Activated CD8-positive, alpha-beta T cell treated with anti-CD3 and anti-CD28 coated beads, Interleukin-2, amount 10 ng/mL, durations not matched to agents 7 days and 5 days (primary cell): ENCODE data around the gene AVPR2. TPM values are rescaled to one million over a fixed set of nuclear protein-coding genes. Genes with fewer than 3 reads are reported as not detected.

ENCODE experiments used
- ATAC-seq: fragments of 150-1000 bp; cut with Tn5 transposase; one replicate; pipeline ENCODE4 v1.10.0; 2021; ENCODE audit warnings: moderate library complexity
- CTCF ChIA-PET: fragments of 350-600 bp; sonication (Branson Sonifier 250); formaldehyde crosslinking; loops from one replicate; lab custom pipeline; 2021; ENCODE audit warnings: antibody characterized with exemption; lab: Charles Lee
- POLR2A ChIA-PET: fragments of 350-600 bp; sonication (Branson Sonifier 250); formaldehyde crosslinking; loops from one replicate; lab custom pipeline; 2021; ENCODE audit warnings: antibody characterized with exemption; lab: Charles Lee
- DNase-seq: peaks from one replicate; pipeline ENCODE4 v3.0.0-alpha.2; 2020
- H3K27ac Mint-ChIP-seq: one replicate; pipeline ENCODE4 v1.8.0; 2021; ENCODE audit warnings: mild to moderate bottlenecking, mixed read lengths
- H3K27me3 Mint-ChIP-seq: one replicate; pipeline ENCODE4 v1.8.0; 2021; ENCODE audit warnings: low read depth, mixed read lengths
- H3K36me3 Mint-ChIP-seq: one replicate; pipeline ENCODE4 v1.8.0; 2021; ENCODE audit warnings: low read depth, mixed read lengths
- H3K4me1 Mint-ChIP-seq: one replicate; pipeline ENCODE4 v1.8.0; 2021; ENCODE audit warnings: low read depth, mixed read lengths
- H3K4me3 Mint-ChIP-seq: one replicate; pipeline ENCODE4 v1.8.0; 2021; ENCODE audit warnings: mild to moderate bottlenecking, mixed read lengths
- H3K9me3 Mint-ChIP-seq: one replicate; pipeline ENCODE4 v1.8.0; 2022; ENCODE audit warnings: mixed read lengths; ENCODE audit not compliant: insufficient read depth
- total RNA-seq, 2 experiments: library from RNA; stranded (reverse); gene quantifications; one replicate each; pipeline ENCODE4 v1.2.3, GENCODE V29; 2021

The AVPR2 gene
- not detected for total RNA-seq

GRCh38 chrX:153903991-153904957 lies at the start of gene AVPR2:
AVPR2 (plus strand) TSS chrX:153904673; CDS start chrX:153905146, 473 bp downstream.
- CTCF ChIA-PET: no interaction called here

GRCh38 chrX:153854702-153855101 lies 49.8 kb upstream of the AVPR2 start:
- ATAC-seq (no peak), DNase-seq (no peak)
- no peaks in the 10 kb centered on the region for H3K9me3 Mint-ChIP-seq
- no peak overlapping the region for H3K4me3 Mint-ChIP-seq
- no peaks in the 10 kb centered on the region for H3K36me3 Mint-ChIP-seq
- H3K27ac Mint-ChIP-seq: no peak overlapping the region
- peaks cover 27% of the 10 kb centered on the region for H3K27me3 Mint-ChIP-seq
- POLR2A ChIA-PET: no interaction called here
- CTCF ChIA-PET: no interaction called here
- H3K4me1 Mint-ChIP-seq: peaks cover 15% of the 10 kb centered on the region

More at GRCh38 chrX:153903991-153904957, at the start of gene AVPR2:
- Mint-ChIP-seq H3K27ac (peak within 1 kb of the TSS; percentile 75), H3K36me3 (peaks cover 11% of the 10 kb centered on the region), H3K27me3 (no peaks in the 10 kb centered on the region), H3K9me3 (peaks cover 4% of the 10 kb centered on the region), H3K4me3 (no peak within 1 kb of the TSS), H3K4me1 (peaks cover 53% of the 10 kb centered on the region)
- ATAC-seq (no peak), DNase-seq (no peak)
- POLR2A ChIA-PET: no interaction called here

- CTCF ChIA-PET: no interaction called here
- no peak overlapping the region for H3K4me3 Mint-ChIP-seq
- H3K27ac Mint-ChIP-seq: no peak overlapping the region
- H3K4me1 Mint-ChIP-seq: peaks cover 15% of the 10 kb centered on the region
- peak; percentile 24 for DNase-seq
- peaks cover 17% of the 10 kb centered on the region for H3K27me3 Mint-ChIP-seq
- no peaks in the 10 kb centered on the region for H3K9me3 Mint-ChIP-seq
- POLR2A ChIA-PET: no interaction called here
- ATAC-seq: no peak
- no peaks in the 10 kb centered on the region for H3K36me3 Mint-ChIP-seq
These were observed 47.0 kb upstream of the AVPR2 start for GRCh38 chrX:153857348-153857903.

GRCh38 chrX:153861151-153861550 lies 43.3 kb upstream of the AVPR2 start:
- ChIA-PET POLR2A (no interaction called here), CTCF (no interaction called here)
- Mint-ChIP-seq H3K27me3 (peaks cover 8% of the 10 kb centered on the region), H3K9me3 (no peaks in the 10 kb centered on the region), H3K4me3 (no peak overlapping the region), H3K27ac (no peak overlapping the region), H3K36me3 (no peaks in the 10 kb centered on the region), H3K4me1 (peaks cover 15% of the 10 kb centered on the region)
- DNase-seq (no peak), ATAC-seq (no peak)

GRCh38 chrX:153861733-153862310 lies 42.7 kb upstream of the AVPR2 start:
- H3K4me1 Mint-ChIP-seq: peaks cover 11% of the 10 kb centered on the region
- H3K9me3 Mint-ChIP-seq: no peaks in the 10 kb centered on the region
- no peaks in the 10 kb centered on the region for H3K36me3 Mint-ChIP-seq
- ChIA-PET POLR2A (no interaction called here), CTCF (interaction anchor here (0.6 kb wide), 1 partner anchor 33 kb away, joined by 3 read pairs; no protein-coding TSS in a partner anchor)
- H3K27ac Mint-ChIP-seq: no peak overlapping the region
- H3K27me3 Mint-ChIP-seq: peaks cover 2% of the 10 kb centered on the region
- ATAC-seq: no peak
- DNase-seq: no peak
- H3K4me3 Mint-ChIP-seq: no peak overlapping the region

- Mint-ChIP-seq H3K27ac (no peak overlapping the region), H3K4me1 (peaks cover 4% of the 10 kb centered on the region), H3K4me3 (no peak overlapping the region), H3K36me3 (no peaks in the 10 kb centered on the region), H3K9me3 (no peaks in the 10 kb centered on the region), H3K27me3 (peaks cover 2% of the 10 kb centered on the region)
- ChIA-PET POLR2A (no interaction called here), CTCF (no interaction called here)
- ATAC-seq: no peak
- DNase-seq: no peak
These were observed 41.9 kb upstream of the AVPR2 start for GRCh38 chrX:153862369-153863250.

GRCh38 chrX:153863251-153863991 lies 41.1 kb upstream of the AVPR2 start:
- ATAC-seq (no peak), DNase-seq (no peak)
- H3K36me3 Mint-ChIP-seq: no peaks in the 10 kb centered on the region
- H3K27ac Mint-ChIP-seq: no peak overlapping the region
- H3K9me3 Mint-ChIP-seq: no peaks in the 10 kb centered on the region
- H3K27me3 Mint-ChIP-seq: peaks cover 2% of the 10 kb centered on the region
- no peaks in the 10 kb centered on the region for H3K4me1 Mint-ChIP-seq
- CTCF ChIA-PET: no interaction called here
- POLR2A ChIA-PET: no interaction called here
- H3K4me3 Mint-ChIP-seq: no peak overlapping the region

GRCh38 chrX:153864101-153864500 lies 40.4 kb upstream of the AVPR2 start:
- Mint-ChIP-seq H3K4me3 (no peak overlapping the region), H3K36me3 (no peaks in the 10 kb centered on the region), H3K27me3 (peaks cover 2% of the 10 kb centered on the region), H3K4me1 (no peaks in the 10 kb centered on the region), H3K27ac (no peak overlapping the region), H3K9me3 (no peaks in the 10 kb centered on the region)
- ChIA-PET CTCF (no interaction called here), POLR2A (no interaction called here)
- ATAC-seq: no peak
- DNase-seq: no peak

GRCh38 chrX:153864561-153865320 lies 39.7 kb upstream of the AVPR2 start:
- no peaks in the 10 kb centered on the region for H3K4me1 Mint-ChIP-seq
- POLR2A ChIA-PET: no interaction called here
- no peak overlapping the region for H3K4me3 Mint-ChIP-seq
- no peak overlapping the region for H3K27ac Mint-ChIP-seq
- no peaks in the 10 kb centered on the region for H3K27me3 Mint-ChIP-seq
- ATAC-seq (no peak), DNase-seq (no peak)
- no peaks in the 10 kb centered on the region for H3K36me3 Mint-ChIP-seq
- no peaks in the 10 kb centered on the region for H3K9me3 Mint-ChIP-seq
- CTCF ChIA-PET: no interaction called here

- Mint-ChIP-seq H3K27me3 (no peaks in the 10 kb centered on the region), H3K27ac (no peak overlapping the region), H3K4me1 (no peaks in the 10 kb centered on the region), H3K4me3 (no peak overlapping the region), H3K9me3 (no peaks in the 10 kb centered on the region), H3K36me3 (no peaks in the 10 kb centered on the region)
- DNase-seq: no peak
- CTCF ChIA-PET: no interaction called here
- ATAC-seq: no peak
- POLR2A ChIA-PET: no interaction called here
These were observed 39.2 kb upstream of the AVPR2 start for GRCh38 chrX:153865321-153865580.

- no peaks in the 10 kb centered on the region for H3K27me3 Mint-ChIP-seq
- ATAC-seq: no peak
- POLR2A ChIA-PET: no interaction called here
- CTCF ChIA-PET: no interaction called here
- no peak overlapping the region for H3K4me3 Mint-ChIP-seq
- H3K9me3 Mint-ChIP-seq: no peaks in the 10 kb centered on the region
- no peak overlapping the region for H3K27ac Mint-ChIP-seq
- H3K36me3 Mint-ChIP-seq: no peaks in the 10 kb centered on the region
- H3K4me1 Mint-ChIP-seq: no peaks in the 10 kb centered on the region
- DNase-seq: no peak
These were observed 38.8 kb upstream of the AVPR2 start for GRCh38 chrX:153865685-153866084.
